Endothelial cell of umbilical vein (primary cell): ENCODE data around the gene ARHGEF10L. TPM values are rescaled to one million over a fixed set of nuclear protein-coding genes. Genes with fewer than 3 reads are reported as not detected.

Experiments
- BruUV-seq: library from RNA; stranded (reverse); fragments of 400-500 nt; replicated peaks from 2 replicates; lab custom pipeline; 2021; lab: Mats Ljungman, UMichigan
- CTCF ChIA-PET: fragments of 300-600, 350-600 bp; sonication (Branson Sonifier 250); formaldehyde crosslinking; loops from one replicate; lab custom pipeline; 2021; ENCODE audit warnings: antibody characterized with exemption, inconsistent platforms; lab: Charles Lee
- POLR2A ChIA-PET: fragments of 300-600, 350-600 bp; sonication (Branson Sonifier 250); formaldehyde crosslinking; loops from one replicate; lab custom pipeline; 2021; ENCODE audit warnings: antibody characterized with exemption, inconsistent platforms; lab: Charles Lee
- DNase-seq: peaks from one replicate; pipeline ENCODE4 v3.0.0-alpha.2; 2011; ENCODE audit warnings: low read depth, low spot score
- FAIRE-seq: peaks from 2 replicates; lab custom pipeline; 2011; peaks lifted over from hg19 to GRCh38; lab: Jason Lieb, UNC
- H2AFZ ChIP-seq: 2 replicates; pipeline ENCODE4 v1.6.0; 2012; ENCODE audit warnings: low read depth, low read length, control low read depth, inconsistent platforms
- H3K27ac ChIP-seq: 2 replicates; pipeline ENCODE4 v1.5.1; 2011; ENCODE audit warnings: low read depth, mild to moderate bottlenecking, control low read depth, low read length, moderate library complexity; ENCODE audit not compliant: insufficient read depth
- H3K27me3 ChIP-seq, 2 experiments: 2 replicates each; pipeline versions ENCODE4 v1.6.0 to v1.6.1; 2011; ENCODE audit warnings: low read length in 2 of 2, mixed read lengths in 1 of 2; ENCODE audit not compliant: control insufficient read depth in 2 of 2, insufficient read depth in 2 of 2
- H3K36me3 ChIP-seq, 2 experiments: 2 replicates in 1 of 2; 3 replicates in 1 of 2; pipeline ENCODE4 v1.5.1; 2011; ENCODE audit warnings: low read length in 2 of 2, mild to moderate bottlenecking in 1 of 2, moderate library complexity in 1 of 2; ENCODE audit not compliant: control insufficient read depth in 2 of 2, insufficient read depth in 2 of 2; ENCODE audit errors: extremely low read depth in 1 of 2
- H3K4me1 ChIP-seq: 3 replicates; pipeline ENCODE4 v1.5.1; 2011; ENCODE audit warnings: mild to moderate bottlenecking, low read length; ENCODE audit not compliant: control insufficient read depth, insufficient read depth; ENCODE audit errors: extremely low read depth
- H3K4me2 ChIP-seq: 2 replicates; pipeline ENCODE4 v1.6.1; 2011; ENCODE audit warnings: low read length, control low read depth, mixed read lengths; ENCODE audit not compliant: insufficient read depth
- H3K4me3 ChIP-seq, 3 experiments: fragments of 200-600 bp in 1 of 3; sonication (generic), shearing (Covaris generic) in 1 of 3; replicated peaks in 1 of 3; 2 replicates each; pipeline ENCODE4 v1.5.1; 2011 to 2016; ENCODE audit warnings: control low read depth in 3 of 3, low read length in 3 of 3, mild to moderate bottlenecking in 2 of 3, inconsistent platforms in 1 of 3, low read depth in 1 of 3, moderate library complexity in 1 of 3; ENCODE audit not compliant: insufficient read depth in 1 of 3
- H3K79me2 ChIP-seq: 2 replicates; pipeline ENCODE4 v1.6.0; 2012; ENCODE audit warnings: low read length, inconsistent platforms; ENCODE audit not compliant: control insufficient read depth, insufficient read depth
- H3K9ac ChIP-seq: replicated peaks from 2 replicates; pipeline ENCODE3; 2011; ENCODE audit warnings: low read length, control low read depth; ENCODE audit not compliant: insufficient read depth; ENCODE audit errors: extremely low read depth
- H3K9me1 ChIP-seq: replicated peaks from 3 replicates; pipeline ENCODE4 v1.6.0; 2011; ENCODE audit warnings: mild to moderate bottlenecking, low read length; ENCODE audit not compliant: control insufficient read depth, insufficient read depth; ENCODE audit errors: extremely low read depth
- H3K9me3 ChIP-seq: replicated peaks from 2 replicates; pipeline ENCODE4 v1.5.1; 2012; ENCODE audit warnings: low read length, inconsistent platforms; ENCODE audit not compliant: control insufficient read depth, insufficient read depth
- H4K20me1 ChIP-seq: replicated peaks from 2 replicates; pipeline ENCODE3; 2011; ENCODE audit warnings: mild to moderate bottlenecking, low read length; ENCODE audit not compliant: control insufficient read depth, insufficient read depth; ENCODE audit errors: extremely low read depth
- CTCF ChIP-seq, 2 donors: IDR thresholded peaks; 1 replicate in 1 of 2; 2 replicates in 1 of 2; pipeline ENCODE4 v1.5.1; 2011; ENCODE audit warnings: low read length in 2 of 2, mild to moderate bottlenecking in 2 of 2, moderate library complexity in 2 of 2, control low read depth in 1 of 2, inconsistent platforms in 1 of 2, low read depth in 1 of 2; ENCODE audit not compliant: insufficient read depth in 1 of 2; ENCODE audit errors: extremely low read depth in 1 of 2
- EZH2 ChIP-seq: IDR thresholded peaks from 2 replicates; pipeline ENCODE4 v1.6.1; 2012; ENCODE audit warnings: borderline replicate concordance, low read depth, mild to moderate bottlenecking, moderate library complexity, low read length, inconsistent platforms; ENCODE audit not compliant: severe bottlenecking
- FOS ChIP-seq: IDR thresholded peaks from 2 replicates; pipeline ENCODE4 v1.6.1; 2011; ENCODE audit warnings: mild to moderate bottlenecking, low read length, moderate library complexity, borderline replicate concordance; ENCODE audit not compliant: insufficient read depth
- GATA2 ChIP-seq: IDR thresholded peaks from 2 replicates; pipeline ENCODE4 v1.7.0; 2011; ENCODE audit warnings: low read depth, mild to moderate bottlenecking, moderate library complexity, mixed read lengths, low read length; ENCODE audit not compliant: insufficient read length, insufficient read depth
- JUN ChIP-seq: IDR thresholded peaks from 2 replicates; pipeline ENCODE4 v1.6.1; 2011; ENCODE audit warnings: borderline replicate concordance, low read depth; ENCODE audit not compliant: insufficient read length, insufficient read depth
- MAX ChIP-seq: IDR thresholded peaks from 2 replicates; pipeline ENCODE4 v1.6.1; 2011; ENCODE audit not compliant: insufficient read depth, insufficient read length
- MYC ChIP-seq: IDR thresholded peaks from one replicate; pipeline ENCODE4 v1.6.1; 2011; ENCODE audit warnings: mild to moderate bottlenecking, low read depth, low read length
- POLR2A ChIP-seq: IDR thresholded peaks from 2 replicates; pipeline ENCODE4 v1.6.1; 2012; ENCODE audit warnings: low read depth, mild to moderate bottlenecking, control low read depth, low read length
- POLR2AphosphoS5 ChIP-seq: IDR thresholded peaks from 2 replicates; pipeline ENCODE4 v1.6.1; 2012; ENCODE audit warnings: low read depth, mild to moderate bottlenecking, control low read depth, low read length, moderate library complexity; ENCODE audit not compliant: insufficient read depth
- dilution Hi-C: fragments of 300-500 bp; cut with MboI; formaldehyde crosslinking; loops from one replicate; pipeline ENCODE4 v1.15.0; 2019; ENCODE audit warnings: low sequenced_read_pairs; ENCODE audit not compliant: extremely low pct_ligation_motif_present
- intact Hi-C: fragments of 100-400 bp; cut with micrococcal nuclease; formaldehyde crosslinking; loops from one replicate; pipeline ENCODE4 v1.10.0; 2022
- polyA plus RNA-seq, 4 experiments: library from polyadenylated mRNA; depleted of rRNA in 3 of 4; stranded (reverse) in 3 of 4; unstranded in 1 of 4; fragments of >200 nt; gene quantifications; 2 replicates each; pipeline versions ENCODE4 v1.2.1 to v1.2.3, GENCODE V29; 2011 to 2012; ENCODE audit warnings: missing spikeins in 1 of 4
- total RNA-seq: library from RNA; stranded (reverse); gene quantifications from 2 replicates; pipeline ENCODE4 v1.2.3, GENCODE V29; 2021

The ARHGEF10L gene
- total and polyA plus RNA-seq, 2 donors (not counting 3 experiments of a cell fraction or from before 2014, with no cell fraction given): 1.9 to 5.2 TPM

DNA sequence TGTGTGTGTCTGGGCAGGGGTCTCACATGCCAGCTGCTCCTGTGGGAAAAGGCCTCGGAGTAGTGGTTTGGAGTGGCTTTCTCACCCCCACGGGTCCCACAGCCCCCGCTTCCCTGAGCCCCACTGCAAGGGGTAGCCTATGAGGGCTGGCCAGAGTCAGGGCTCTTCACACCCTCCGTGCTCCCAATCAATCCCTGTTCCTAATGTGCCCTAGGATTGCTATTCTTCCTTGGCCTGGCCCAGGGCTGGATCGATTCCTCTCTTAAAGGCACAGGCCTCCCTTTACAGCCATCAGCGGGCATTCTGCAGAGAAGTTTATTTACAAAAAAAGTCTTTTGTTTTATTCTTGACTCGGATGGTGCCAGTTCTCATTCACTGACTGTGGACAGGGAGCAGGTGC lies 196.3 kb downstream of the ARHGEF10L start:
- Histone ChIP-seq H4K20me1 (no peaks in the 10 kb centered on the region), H3K36me3 (no peaks in the 10 kb centered on the region), H3K9me1 (no peaks in the 10 kb centered on the region), H2AFZ (no peak overlapping the region), H3K9me3 (no peaks in the 10 kb centered on the region), H3K27ac (no peak overlapping the region), H3K4me1 (no peaks in the 10 kb centered on the region), H3K27me3 (no peaks in the 10 kb centered on the region), H3K79me2 (no peaks in the 10 kb centered on the region), H3K9ac (no peak overlapping the region), H3K4me2 (no peak overlapping the region), H3K4me3 (no peak overlapping the region)
- DNase-seq (no peak), FAIRE-seq (no peak)
- intact Hi-C loops (no loop called here), dilution Hi-C loops (no loop called here)
- BruUV-seq: no TSS peak
- ChIA-PET POLR2A (no interaction called here), CTCF (no interaction called here)
- no peak for TF ChIP-seq MAX
- no peak for TF ChIP-seq GATA2
- no peak for TF ChIP-seq JUN
- no peak for TF ChIP-seq EZH2

- dilution Hi-C loops (no loop called here), intact Hi-C loops (no loop called here)
- ChIA-PET CTCF (no interaction called here), POLR2A (no interaction called here)
- Histone ChIP-seq H4K20me1 (no peaks in the 10 kb centered on the region), H3K27me3 (no peaks in the 10 kb centered on the region), H3K9me3 (no peaks in the 10 kb centered on the region), H2AFZ (no peak overlapping the region), H3K4me2 (no peak overlapping the region), H3K9me1 (no peaks in the 10 kb centered on the region), H3K4me1 (no peaks in the 10 kb centered on the region), H3K27ac (no peak overlapping the region), H3K79me2 (no peaks in the 10 kb centered on the region), H3K4me3 (no peak overlapping the region), H3K36me3 (no peaks in the 10 kb centered on the region), H3K9ac (no peak overlapping the region)
- FAIRE-seq (no peak), DNase-seq (no peak)
- no peak for TF ChIP-seq EZH2
- no peak for TF ChIP-seq GATA2
- no peak for TF ChIP-seq JUN
- TF ChIP-seq POLR2A: no peak
- TF ChIP-seq MAX: no peak
- no peak for TF ChIP-seq CTCF (IDR thresholded peaks at IDR 0.05; ENCODE audit: extremely low read depth in 1 of 2, insufficient read depth in 1 of 2, low read depth in 1 of 2, low read length in 2 of 2)
- TF ChIP-seq FOS: no peak
- no peak for TF ChIP-seq POLR2AphosphoS5
- TF ChIP-seq MYC: no peak
- BruUV-seq: no TSS peak
These were observed 197.1 kb downstream of the ARHGEF10L start for GRCh38 chr1:17736625-17737024.
